K562 (cell line): Measurements from ENCODE around the gene MAP1LC3B. TPM values are rescaled to one million over a fixed set of nuclear protein-coding genes. Genes with fewer than 3 reads are reported as not detected.

Experiments
- ATAC-seq: fragments of 200-7000 bp; cut with Tn5 transposase; 3 replicates; pipeline ENCODE4 v1.9.1; 2020; ENCODE audit warnings: moderate library complexity
- BruUV-seq: library from RNA; stranded (reverse); fragments of 400-500 nt; replicated peaks from 2 replicates; lab custom pipeline; 2021; lab: Mats Ljungman, UMichigan
- CTCF ChIA-PET: fragments of 300-600 bp; formaldehyde crosslinking; extraction: SDS; loops from one replicate; lab custom pipeline; 2021; ENCODE audit warnings: low intra/inter-chr PET ratio; lab: Yijun Ruan, JAX
- POLR2A ChIA-PET: fragments of 300-600, 350-650 bp; sonication (Branson Sonifier 250); formaldehyde crosslinking; extraction: SDS; loops from one replicate; lab custom pipeline; 2021; ENCODE audit warnings: antibody characterized with exemption, inconsistent platforms; lab: Yijun Ruan, JAX
- DNase-seq, 4 experiments: peaks; one replicate each; pipeline versions ENCODE4 v3.0.0 to v3.0.0-alpha.2; 2011 to 2018; ENCODE audit warnings: low spot score in 3 of 4, mixed read lengths in 3 of 4; ENCODE audit errors: extremely low read depth in 1 of 4
- FAIRE-seq: peaks from 2 replicates; lab custom pipeline; 2011; peaks lifted over from hg19 to GRCh38; lab: Jason Lieb, UNC
- H2AFZ ChIP-seq: 2 replicates; pipeline ENCODE4 v1.6.0; 2011; ENCODE audit warnings: low read depth, low read length, control low read depth, inconsistent platforms
- H3K27ac ChIP-seq: fragments of 200-600 bp; 3 replicates; pipeline ENCODE4 v1.8.0; 2011; ENCODE audit warnings: low read depth, mild to moderate bottlenecking, control low read depth, inconsistent platforms, low read length, moderate library complexity, mixed read lengths; ENCODE audit errors: extremely low read depth
- H3K27me3 ChIP-seq, 2 experiments: fragments of 300-600 bp in 1 of 2; 2 replicates in 1 of 2; 3 replicates in 1 of 2; pipeline versions ENCODE4 v1.6.0 to v1.8.0; 2011; ENCODE audit warnings: inconsistent platforms in 2 of 2, low read length in 2 of 2, mild to moderate bottlenecking in 1 of 2, mixed read lengths in 1 of 2, moderate library complexity in 1 of 2; ENCODE audit not compliant: control insufficient read depth in 2 of 2, insufficient read depth in 2 of 2
- H3K36me3 ChIP-seq: fragments of 300-600 bp; 3 replicates; pipeline ENCODE4 v1.8.0; 2011; ENCODE audit warnings: mild to moderate bottlenecking, low read length, inconsistent platforms; ENCODE audit not compliant: control insufficient read depth, insufficient read depth
- H3K4me1 ChIP-seq, 2 experiments: fragments of 200-600 bp in 1 of 2; replicated peaks in 1 of 2; 2 replicates in 1 of 2; 3 replicates in 1 of 2; pipeline versions ENCODE4 v1.5.1 to v1.8.0; 2011; ENCODE audit warnings: inconsistent platforms in 2 of 2, low read length in 2 of 2, mild to moderate bottlenecking in 1 of 2, mixed read lengths in 1 of 2, moderate library complexity in 1 of 2; ENCODE audit not compliant: control insufficient read depth in 2 of 2, insufficient read depth in 2 of 2
- H3K4me2 ChIP-seq: 2 replicates; pipeline ENCODE4 v1.6.1; 2011; ENCODE audit warnings: low read length, control low read depth, inconsistent platforms, mixed read lengths; ENCODE audit not compliant: insufficient read depth
- H3K4me3 ChIP-seq: fragments of 200-600 bp; sonication (generic), shearing (Covaris generic); 2 replicates; pipeline ENCODE4 v1.5.1; 2016; ENCODE audit warnings: control low read depth, inconsistent platforms
- H3K79me2 ChIP-seq: fragments of 200-600 bp; 3 replicates; pipeline ENCODE4 v1.8.0; 2011; ENCODE audit warnings: low read length, inconsistent platforms; ENCODE audit not compliant: control insufficient read depth, insufficient read depth
- H3K9ac ChIP-seq, 2 experiments: 2 replicates each; pipeline versions ENCODE4 v1.6.0 to v1.6.1; 2011; ENCODE audit warnings: low read depth in 2 of 2, low read length in 2 of 2, control low read depth in 1 of 2, inconsistent platforms in 1 of 2, mild to moderate bottlenecking in 1 of 2, mixed read lengths in 1 of 2; ENCODE audit not compliant: insufficient read depth in 1 of 2
- H3K9me1 ChIP-seq: one replicate; pipeline ENCODE4 v1.6.0; 2011; ENCODE audit warnings: inconsistent platforms, mild to moderate bottlenecking, low read length, moderate library complexity; ENCODE audit not compliant: control insufficient read depth, insufficient read depth
- H3K9me3 ChIP-seq: replicated peaks from 2 replicates; pipeline ENCODE4 v1.5.1; 2011; ENCODE audit warnings: low read depth, low read length, inconsistent platforms; ENCODE audit not compliant: control insufficient read depth, insufficient read depth
- H4K20me1 ChIP-seq: replicated peaks from 2 replicates; pipeline ENCODE4 v1.6.1; 2011; ENCODE audit warnings: low read length, inconsistent platforms, mixed read lengths; ENCODE audit not compliant: control insufficient read depth, insufficient read depth
- ELF2 ChIP-seq: fragments of 250-450 bp; sonication (Bioruptor Pico); IDR thresholded peaks from 2 replicates; pipeline ENCODE4 v1.5.0; 2021; ENCODE audit warnings: mild to moderate bottlenecking
- ELK1 ChIP-seq: sonication (generic); formaldehyde crosslinking; IDR thresholded peaks from 2 replicates; pipeline ENCODE4 v1.8.1; 2022; ENCODE audit warnings: missing genetic modification reagents
- GABPA ChIP-seq: fragments of 200-800 bp; sonication (Bioruptor generic); conservative IDR thresholded peaks from 2 replicates; pipeline ENCODE4 v1.6.1; 2016; ENCODE audit warnings: low read depth, missing genetic modification characterization, missing compliant biosample characterization
- HDAC1 ChIP-seq, 2 experiments: fragments of 450-650 bp; IDR thresholded peaks; 2 replicates each; pipeline ENCODE4 v1.6.1; 2016 to 2017; ENCODE audit warnings: inconsistent platforms in 1 of 2, mild to moderate bottlenecking in 1 of 2, moderate library complexity in 1 of 2
- HNRNPLL ChIP-seq: fragments of 200-400 bp; formaldehyde crosslinking; IDR thresholded peaks from 2 replicates; pipeline ENCODE4 v1.6.1; 2017; ENCODE audit warnings: low read length, low read depth, mild to moderate bottlenecking; ENCODE audit not compliant: poor library complexity, severe bottlenecking
- KDM1A ChIP-seq, 2 experiments: fragments of 450-650 bp; IDR thresholded peaks; 2 replicates each; pipeline ENCODE4 v1.6.1; 2016; ENCODE audit warnings: mild to moderate bottlenecking in 2 of 2
- LARP7 ChIP-seq: fragments of 450-650 bp; IDR thresholded peaks from 2 replicates; pipeline ENCODE4 v1.6.1; 2016
- MCM7 ChIP-seq, 2 experiments: fragments of 450-650 bp; IDR thresholded peaks; 2 replicates each; pipeline ENCODE4 v1.6.1; 2016 to 2018
- MEIS2 ChIP-seq: fragments of 450-650 bp; IDR thresholded peaks from 2 replicates; pipeline ENCODE4 v1.6.1; 2014; ENCODE audit warnings: mild to moderate bottlenecking; ENCODE audit not compliant: partially characterized antibody
- XRCC4 ChIP-seq: IDR thresholded peaks from one replicate; pipeline ENCODE4 v1.6.1; 2011; ENCODE audit not compliant: insufficient read depth, insufficient read length; ENCODE audit errors: extremely low read depth
- ZBTB2 ChIP-seq: fragments of 450-650 bp; IDR thresholded peaks from 2 replicates; pipeline ENCODE4 v1.6.1; 2016; ENCODE audit warnings: antibody characterized with exemption
- ZBTB9 ChIP-seq: fragments of 450-650 bp; formaldehyde crosslinking; IDR thresholded peaks from 2 replicates; pipeline ENCODE4 v1.4.0; 2020; ENCODE audit warnings: mild to moderate bottlenecking, moderate library complexity
- ZNF124 ChIP-seq: sonication (generic); formaldehyde crosslinking; IDR thresholded peaks from 2 replicates; pipeline ENCODE4 v1.8.1; 2022; ENCODE audit warnings: missing genetic modification reagents
- ZNF316 ChIP-seq: fragments of 450-650 bp; IDR thresholded peaks from 2 replicates; pipeline ENCODE4 v1.6.1; 2016
- ZNF324 ChIP-seq: fragments of 250-450 bp; sonication (Bioruptor Pico); IDR thresholded peaks from 2 replicates; pipeline ENCODE4 v1.4.0; 2020; ENCODE audit warnings: mild to moderate bottlenecking
- ZNF766 ChIP-seq: fragments of 200-800 bp; sonication (Bioruptor generic); conservative IDR thresholded peaks from 2 replicates; pipeline ENCODE4 v1.6.1; 2016; ENCODE audit warnings: missing genetic modification characterization, missing compliant biosample characterization
- WGBS: fragments of 100-300 bp; shearing (Covaris generic); methylation state at CpG from one replicate; pipeline ENCODE4 v1.1.6; 2016; ENCODE audit warnings: low coverage, mixed read lengths; ENCODE audit not compliant: insufficient coverage; ENCODE audit errors: missing lambda C conversion rate; 5-methylcytosine and 5-hydroxymethylcytosine counted together
- in situ Hi-C: fragments of 300-500 bp; cut with MboI; formaldehyde crosslinking; loops from 4 replicates; pipeline ENCODE4 v1.15.0; 2018; ENCODE audit warnings: inconsistent platforms, mixed read lengths
- intact Hi-C: fragments of 100-400 bp; cut with micrococcal nuclease; formaldehyde crosslinking; loops from 2 replicates; pipeline ENCODE4 v1.14.2; 2022
- polyA plus RNA-seq, 8 experiments: library from polyadenylated mRNA; depleted of rRNA in 4 of 8; stranded (reverse) in 5 of 8; unstranded in 3 of 8; fragments of >200 nt; fragmentation: Nextera tagmentation in 2 of 8; fragmentation: Illumina TruSeq in 1 of 8; extraction: Ambion mirVana in 2 of 8; extraction: Trizol in 1 of 8; gene quantifications; 2 replicates each; pipeline versions ENCODE4 v1.2.1 to v1.2.3, GENCODE V29; 2011 to 2014; ENCODE audit warnings: inconsistent platforms in 1 of 8, missing spikeins in 1 of 8
- total RNA-seq, 7 experiments: library from RNA; depleted of rRNA in 6 of 7; stranded (reverse); fragments of >200 nt in 6 of 7; fragmentation: Illumina TruSeq in 2 of 7; extraction: Trizol in 2 of 7; gene quantifications; 2 replicates each; pipeline versions ENCODE4 v1.2.1 to v1.2.3, GENCODE V29; 2011 to 2021; ENCODE audit warnings: low replicate concordance in 1 of 7

Gene MAP1LC3B
- total and polyA plus RNA-seq, 9 of the 15 experiments (the other 6 are each of a cell fraction or from before 2014, with no cell fraction given): 16.0 to 81.5 (median 36.7) TPM

- TF ChIP-seq KDM1A (IDR thresholded peaks at IDR 0.05) (no peak), ZNF316 (no peak), ZNF124 (no peak), ELF2 (CRISPR knock-in tag) (no peak), HDAC1 (IDR thresholded peaks at IDR 0.05) (no peak), ZBTB9 (CRISPR knock-in tag) (no peak), GABPA (tag) (no peak)
Observed at GRCh38 chr16:87418216-87418615, 26.1 kb downstream of the MAP1LC3B start (continued).

- 66% methylated on average over 6 of the region's 6 CpGs for WGBS
- H3K79me2 ChIP-seq: no peaks in the 10 kb centered on the region
- H3K27ac ChIP-seq: no peak overlapping the region
- ChIA-PET POLR2A (interaction anchor here (0.9 to 1.2 kb wide), 2 partner anchors 12 to 14 kb away, joined by 3 read pairs; no protein-coding TSS in a partner anchor), CTCF (no interaction called here)
- no peaks in the 10 kb centered on the region for H3K9me3 ChIP-seq
- H3K4me3 ChIP-seq: no peak overlapping the region
- no peak for TF ChIP-seq ZBTB2
- no peak for TF ChIP-seq HNRNPLL
- no peak for TF ChIP-seq ZNF766 (CRISPR knock-in tag)
- TF ChIP-seq LARP7: no peak
- no peak for TF ChIP-seq ELK1
- no peak for TF ChIP-seq XRCC4
- TF ChIP-seq MEIS2: no peak
- no peak for TF ChIP-seq MCM7 (IDR thresholded peaks at IDR 0.05)
- TF ChIP-seq ZNF324 (CRISPR knock-in tag): no peak
- TF ChIP-seq, all 486 proteins: peak for 0
- Histone ChIP-seq H3K36me3 (peaks cover 56% of the 10 kb centered on the region; the same call in 2 of the 3 replicates), H3K4me2 (no peak overlapping the region), H3K9me1 (peaks cover 4% of the 10 kb centered on the region), H3K9ac (no peak overlapping the region), H2AFZ (no peak overlapping the region), H3K4me1 (peaks cover 0 to 4% of the 10 kb centered on the region in 2 experiments; a peak in 2 of 5 replicates), H3K27me3 (no peaks in the 10 kb centered on the region; a peak in 1 of 5 replicates), H4K20me1 (0 out of 2 replicates have a peak, but pooled peaks cover 4% of the 10 kb centered on the region)
- no TSS peak for BruUV-seq
- ATAC-seq (no peak), DNase-seq (no peak), FAIRE-seq (no peak)
- in situ Hi-C loops: no loop called here
- intact Hi-C loops: loop anchor here (10.0 kb wide), 1 partner anchor 146 kb away; no protein-coding TSS in a partner anchor
Observed at GRCh38 chr16:87418644-87419043, 26.5 kb downstream of the MAP1LC3B start.
